DND-41 (cell line): ENCODE measurements around the gene DDO.

Source experiments
- CTCF ChIP-seq: IDR thresholded peaks from 2 replicates; pipeline ENCODE4 v1.5.1; 2012; ENCODE audit warnings: borderline replicate concordance, low read length, moderate library complexity, mild to moderate bottlenecking; ENCODE audit not compliant: poor library complexity, severe bottlenecking; ENCODE audit errors: extremely low read depth
- EZH2 ChIP-seq: IDR thresholded peaks from 3 replicates; pipeline ENCODE4 v1.6.1; 2012; ENCODE audit warnings: borderline replicate concordance, low read depth, mild to moderate bottlenecking, moderate library complexity, low read length, inconsistent platforms; ENCODE audit not compliant: severe bottlenecking

DNA sequence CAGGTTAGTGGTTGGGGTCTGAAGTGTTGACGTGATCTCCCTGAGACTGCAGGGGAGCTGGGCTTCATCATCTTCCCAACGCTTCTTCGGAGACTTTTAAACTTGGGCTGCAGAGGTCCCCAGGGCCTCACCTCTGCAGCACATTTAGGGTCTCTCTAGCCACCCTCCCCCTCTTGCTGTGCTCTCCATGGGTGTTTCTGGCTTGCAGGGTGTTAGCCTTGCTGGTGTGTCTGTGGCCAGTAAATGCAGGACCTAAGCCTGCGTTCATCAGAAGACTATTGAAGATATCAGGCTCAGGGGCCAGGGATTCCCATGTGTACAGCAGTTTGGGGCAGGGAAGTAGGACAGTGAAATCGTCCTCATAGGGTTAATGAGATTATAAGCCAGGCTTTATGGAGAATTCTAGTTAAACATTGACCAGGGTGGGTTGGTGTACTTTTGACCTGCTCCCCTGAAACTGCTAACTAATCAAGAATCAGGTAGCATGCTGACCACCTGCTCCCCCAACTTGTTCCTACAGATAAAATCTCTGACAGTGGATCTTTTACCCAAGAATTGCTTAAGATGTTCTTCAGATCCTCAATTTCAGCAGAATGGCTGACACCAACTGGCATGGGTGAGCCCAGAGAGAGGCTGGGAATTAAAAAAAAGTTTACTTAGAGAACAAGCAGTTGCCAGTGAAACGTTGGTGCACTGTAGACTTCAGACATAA, 3.8 kb upstream of the DDO start:
- TF ChIP-seq CTCF (no peak), EZH2 (no peak)
